Spleen (tissue), 11 donors: Measurements from ENCODE around the gene NUTM2F. TPM values are rescaled to one million over a fixed set of nuclear protein-coding genes. Genes with fewer than 3 reads are reported as not detected.
"Not testable (repeated sequence)": the region's sequence is repeated elsewhere in the genome, so short reads cannot be mapped to it uniquely, and the experiment has no call there.

ENCODE experiments used
- DNase-seq: peaks from one replicate; pipeline ENCODE4 v3.0.0-alpha.2; 2020
- H3K27ac ChIP-seq, 8 donors: fragments of 200-600 bp; sonication (generic) in 7 of 8; 1 replicate in 4 of 8; 2 replicates in 4 of 8; pipeline versions ENCODE4 v1.5.0 to v1.8.0; 2016 to 2021; ENCODE audit warnings: inconsistent platforms in 4 of 8, mild to moderate bottlenecking in 4 of 8, moderate library complexity in 1 of 8
- H3K27me3 ChIP-seq, 7 donors: fragments of 200-600 bp; sonication (generic) in 6 of 7; replicated peaks in 1 of 7; 1 replicate in 4 of 7; 2 replicates in 3 of 7; pipeline versions ENCODE4 v1.5.0 to v1.8.0; 2016 to 2021; ENCODE audit warnings: inconsistent platforms in 3 of 7, mild to moderate bottlenecking in 1 of 7
- H3K36me3 ChIP-seq, 6 donors: fragments of 200-600 bp; sonication (generic) in 5 of 6; 1 replicate in 4 of 6; 2 replicates in 2 of 6; pipeline versions ENCODE4 v1.5.0 to v1.8.0; 2016 to 2021; ENCODE audit warnings: inconsistent platforms in 2 of 6
- H3K4me1 ChIP-seq, 6 donors: fragments of 200-600 bp; sonication (generic) in 5 of 6; 1 replicate in 3 of 6; 2 replicates in 3 of 6; pipeline versions ENCODE4 v1.5.0 to v1.8.0; 2016 to 2021; ENCODE audit warnings: inconsistent platforms in 3 of 6
- H3K4me3 ChIP-seq, 8 donors: fragments of 200-600 bp; sonication (generic) in 7 of 8; 1 replicate in 4 of 8; 2 replicates in 4 of 8; pipeline versions ENCODE4 v1.5.0 to v1.8.0; 2016 to 2021; ENCODE audit warnings: inconsistent platforms in 4 of 8, mild to moderate bottlenecking in 4 of 8, moderate library complexity in 2 of 8
- H3K9me3 ChIP-seq, 8 donors: fragments of 200-600 bp; sonication (generic) in 7 of 8; 1 replicate in 4 of 8; 2 replicates in 4 of 8; pipeline versions ENCODE4 v1.5.0 to v1.8.0; 2016 to 2021; ENCODE audit warnings: inconsistent platforms in 4 of 8
- CTCF ChIP-seq, 11 experiments: fragments of 200-600 bp in 7 of 11; fragments of 450-650 bp in 4 of 11; sonication (generic) in 4 of 11; IDR thresholded peaks in 8 of 11; conservative IDR thresholded peaks in 3 of 11; 1 replicate in 7 of 11; 2 replicates in 4 of 11; pipeline versions ENCODE4 v1.4.0 to v1.8.0; 2016 to 2021; ENCODE audit warnings: antibody characterized with exemption in 11 of 11, inconsistent platforms in 4 of 11, mild to moderate bottlenecking in 1 of 11
- POLR2A ChIP-seq, 3 donors: fragments of 450-650 bp; IDR thresholded peaks; one replicate each; pipeline ENCODE4 v1.5.1; 2017; ENCODE audit warnings: antibody characterized with exemption in 3 of 3, mild to moderate bottlenecking in 1 of 3
- POLR2AphosphoS5 ChIP-seq, 3 donors: sonication (generic); formaldehyde crosslinking; IDR thresholded peaks; one replicate each; pipeline ENCODE4 v1.5.1; 2017; ENCODE audit warnings: antibody characterized with exemption in 3 of 3
- WGBS, 5 donors: extraction: QIAGEN DNeasy Blood & Tissue Kit in 3 of 5; methylation state at CpG; one replicate each; pipeline versions ENCODE4 v1.1.5 to v1.1.7; 2013 to 2018; 5-methylcytosine and 5-hydroxymethylcytosine counted together
- intact Hi-C: fragments of 100-400 bp; cut with DNase I; formaldehyde crosslinking; loops from one replicate; pipeline ENCODE4 v1.15.0; 2023; ENCODE audit warnings: low total_unique reads
- polyA plus RNA-seq, 3 donors: library from polyadenylated mRNA; stranded (reverse); fragments of 200-250 nt; gene quantifications; one replicate each; pipeline ENCODE4 v1.2.1, GENCODE V29; 2013
- total RNA-seq, 7 donors: library from RNA; depleted of rRNA in 3 of 7; stranded (reverse); fragments of >200 nt in 3 of 7; fragmentation: NEBNext Ultra II Directional in 4 of 7; extraction: Animal tissue kit (Norgen Biotek cat#: 25700) in 4 of 7; gene quantifications; one replicate each; pipeline versions ENCODE4 v1.1.0 to v1.2.1, GENCODE V29; 2016 to 2021
- donor health status: healthy with polysubstance abuse.
- donor health status: DM: no; HTN: no; CAD: no; lungs with moderate emphysema.
- donor health status: DM: no; HTN: no; CAD: no.
- donor health status: Bipolar disorder and iron deficiency.
- donor health status: healthy.
- donor health status: DM: no; HTN: no; CAD: no.
- donor health status: DM: yes; HTN: yes; CAD: no.

NUTM2F gene
- total and polyA plus RNA-seq, 10 donors = not detected

- TF ChIP-seq POLR2A (IDR thresholded peaks at IDR 0.05) = no peak
- TF ChIP-seq CTCF (IDR thresholded peaks at IDR 0.05 in 8 of 11, conservative IDR thresholded peaks at IDR 0.05 in 3 of 11) = no peak
- no peak for TF ChIP-seq POLR2AphosphoS5 (IDR thresholded peaks at IDR 0.05)
- WGBS, 5 donors = 88 to 97% (median 96%) methylated on average over 5 to 6 of the region's 6 CpGs
- no peak overlapping the region for H3K27ac ChIP-seq
Measured at GRCh38 chr9:94277885-94278536, 50.4 kb downstream of the NUTM2F start.

GRCh38 chr9:94277029-94277428, 51.4 kb downstream of the NUTM2F start:
- Histone ChIP-seq H3K9me3 (peaks cover 0 to 19% (median 15%) of the 10 kb centered on the region in 8 donors), H3K36me3 (peaks cover 0 to 65% (median 30%) of the 10 kb centered on the region in 6 donors)
- H3K4me3 ChIP-seq, H3K27ac ChIP-seq, DNase-seq, H3K27me3 ChIP-seq, intact Hi-C loops, H3K4me1 ChIP-seq: not testable (repeated sequence)
- 89 to 97% (median 93%) methylated on average over 4 of the region's 4 CpGs for WGBS, 5 donors

More at GRCh38 chr9:94277885-94278536, 50.4 kb downstream of the NUTM2F start:
- no peaks in the 10 kb centered on the region for H3K27me3 ChIP-seq
- H3K4me1 ChIP-seq = peaks cover 0 to 5% (median 0%) of the 10 kb centered on the region in 6 donors
- peaks cover 0 to 19% (median 15%) of the 10 kb centered on the region in 8 donors for H3K9me3 ChIP-seq
- intact Hi-C loops = no loop called here
- H3K36me3 ChIP-seq = peaks cover 0 to 75% (median 38%) of the 10 kb centered on the region in 6 donors
- no peak for DNase-seq
- H3K4me3 ChIP-seq = no peak overlapping the region

- TF ChIP-seq POLR2A (IDR thresholded peaks at IDR 0.05) = no peak
- no peak for TF ChIP-seq CTCF (IDR thresholded peaks at IDR 0.05 in 8 of 11, conservative IDR thresholded peaks at IDR 0.05 in 3 of 11)
- no peak for TF ChIP-seq POLR2AphosphoS5 (IDR thresholded peaks at IDR 0.05)
- no peaks in the 10 kb centered on the region for H3K27me3 ChIP-seq
- 87 to 100% (median 96%) methylated on average over 1 of the region's 1 CpG for WGBS, 5 donors
- intact Hi-C loops = no loop called here
- H3K4me3 ChIP-seq = no peak overlapping the region
- H3K4me1 ChIP-seq = peaks cover 0 to 6% (median 0%) of the 10 kb centered on the region in 6 donors
- peaks cover 0 to 23% (median 3%) of the 10 kb centered on the region in 6 donors for H3K36me3 ChIP-seq
- H3K9me3 ChIP-seq = peaks cover 2 to 26% (median 22%) of the 10 kb centered on the region in 8 donors
- no peak overlapping the region for H3K27ac ChIP-seq
- no peak for DNase-seq
Measured at GRCh38 chr9:94270009-94270408, 58.4 kb downstream of the NUTM2F start.

GRCh38 chr9:94269264-94269663, 59.2 kb downstream of the NUTM2F start:
- Histone ChIP-seq H3K9me3 (peaks cover 2 to 26% (median 22%) of the 10 kb centered on the region in 8 donors), H3K4me3 (no peak overlapping the region), H3K4me1 (peaks cover 0 to 6% (median 0%) of the 10 kb centered on the region in 6 donors), H3K27ac (no peak overlapping the region), H3K27me3 (no peaks in the 10 kb centered on the region), H3K36me3 (peaks cover 0 to 19% (median 2%) of the 10 kb centered on the region in 6 donors)
- intact Hi-C loops = no loop called here
- TF ChIP-seq POLR2A (IDR thresholded peaks at IDR 0.05) (no peak), CTCF (IDR thresholded peaks at IDR 0.05 in 8 of 11, conservative IDR thresholded peaks at IDR 0.05 in 3 of 11) (no peak), POLR2AphosphoS5 (IDR thresholded peaks at IDR 0.05) (no peak)
- no peak for DNase-seq
- WGBS, 5 donors = 93 to 97% (median 96%) methylated on average over 8 of the region's 8 CpGs

Other genes with a start within 250 kb of the NUTM2F start
- 10 to 100 TPM in 1 of 7 donors, 1 to 10 TPM in 6; 3.8 to 10.5 (median 6.2) TPM for gene PTPDC1, start 244.2 kb downstream of the NUTM2F start, total RNA-seq
- gene PTPDC1, start 244.2 kb downstream of the NUTM2F start, polyA plus RNA-seq = 1 to 10 TPM; 1.9 to 2.4 (median 2.2) TPM
- 10 to 100 TPM; 13.6 to 58.1 (median 15.9) TPM for gene ZNF169, start 69.3 kb downstream of the NUTM2F start, total RNA-seq
- 1 to 10 TPM; 2.3 to 4.0 (median 3.2) TPM for gene ZNF169, start 69.3 kb downstream of the NUTM2F start, polyA plus RNA-seq
- not detected for gene PCAT7, start 226.4 kb upstream of the NUTM2F start, total RNA-seq
- gene PCAT7, start 226.4 kb upstream of the NUTM2F start, polyA plus RNA-seq = under 1 TPM in 2 of 3 donors, not detected in 1; 0.03 to 0.05 TPM